PC-9 (cell line): ENCODE data around the gene CCDC146. TPM values are rescaled to one million over a fixed set of nuclear protein-coding genes. Genes with fewer than 3 reads are reported as not detected.

ENCODE experiments used
- BruUV-seq: library from RNA; stranded (reverse); fragments of 400-500 nt; replicated peaks from 2 replicates; lab custom pipeline; 2021; lab: Mats Ljungman, UMichigan
- CTCF ChIA-PET: fragments of 300-600 bp; sonication (Branson Sonifier 250); formaldehyde crosslinking; loops from one replicate; lab custom pipeline; 2022; ENCODE audit warnings: antibody characterized with exemption; lab: Charles Lee
- POLR2A ChIA-PET: fragments of 300-600 bp; sonication (Branson Sonifier 250); formaldehyde crosslinking; loops from one replicate; lab custom pipeline; 2022; ENCODE audit warnings: antibody characterized with exemption; ENCODE audit not compliant: unreplicated experiment; lab: Charles Lee
- DNase-seq, 2 experiments: peaks; one replicate each; pipeline versions ENCODE4 v3.0.0 to v3.0.0-alpha.2; 2015 to 2022; ENCODE audit warnings: mixed read lengths in 1 of 2
- H2AFZ ChIP-seq: fragments of 200-600 bp; sonication (generic); 2 replicates; pipeline ENCODE4 v1.8.1; 2017; ENCODE audit warnings: antibody characterized with exemption
- H3F3A ChIP-seq: fragments of 200-600 bp; sonication (generic); 2 replicates; pipeline ENCODE4 v1.8.1; 2017; ENCODE audit warnings: antibody characterized with exemption, mild to moderate bottlenecking, low read depth; ENCODE audit not compliant: insufficient read depth
- H3K27ac ChIP-seq: fragments of 200-600 bp; sonication (generic); 2 replicates; pipeline ENCODE4 v1.6.1; 2016; ENCODE audit warnings: mixed run types
- H3K27me3 ChIP-seq: fragments of 200-600 bp; sonication (generic); 2 replicates; pipeline ENCODE4 v1.6.1; 2016; ENCODE audit warnings: low read depth, mixed run types; ENCODE audit not compliant: insufficient read depth
- H3K36me3 ChIP-seq: fragments of 200-600 bp; sonication (generic); 2 replicates; pipeline ENCODE4 v1.6.1; 2016; ENCODE audit warnings: low read depth, mixed run types
- H3K4me1 ChIP-seq: fragments of 200-600 bp; sonication (generic); replicated peaks from 2 replicates; pipeline ENCODE4 v1.6.1; 2016; ENCODE audit warnings: mixed run types; ENCODE audit not compliant: insufficient read depth
- H3K4me2 ChIP-seq: fragments of 200-600 bp; sonication (generic); 2 replicates; pipeline ENCODE4 v1.6.1; 2017; ENCODE audit warnings: mixed run types
- H3K4me3 ChIP-seq: fragments of 200-600 bp; sonication (generic); 2 replicates; pipeline ENCODE4 v1.6.1; 2016; ENCODE audit warnings: mixed run types
- H3K79me2 ChIP-seq: fragments of 200-600 bp; sonication (generic); 2 replicates; pipeline ENCODE4 v1.6.1; 2017; ENCODE audit warnings: low read depth, mixed run types
- H3K9me2 ChIP-seq: fragments of 200-600 bp; sonication (generic); 2 replicates; pipeline ENCODE4 v1.8.1; 2017; ENCODE audit warnings: mild to moderate bottlenecking; ENCODE audit not compliant: insufficient read depth
- H3K9me3 ChIP-seq: fragments of 200-600 bp; sonication (generic); 2 replicates; pipeline ENCODE4 v1.8.1; 2016; ENCODE audit warnings: low read depth; ENCODE audit not compliant: insufficient read depth
- H4K20me1 ChIP-seq: fragments of 200-600 bp; sonication (generic); 2 replicates; pipeline ENCODE4 v1.8.1; 2017; ENCODE audit not compliant: insufficient read depth
- CTCF ChIP-seq: fragments of 200-600 bp; sonication (generic); conservative IDR thresholded peaks from 2 replicates; pipeline ENCODE4 v1.6.1; 2017; ENCODE audit warnings: mixed run types, antibody characterized with exemption, mild to moderate bottlenecking, moderate library complexity
- EZH2 ChIP-seq: fragments of 200-600 bp; sonication (generic); IDR thresholded peaks from 2 replicates; pipeline ENCODE4 v1.8.0; 2017; ENCODE audit warnings: antibody characterized with exemption, low read depth
- intact Hi-C: fragments of 100-400 bp; cut with micrococcal nuclease; formaldehyde crosslinking; loops from one replicate; pipeline ENCODE4 v1.10.0; 2022; ENCODE audit not compliant: unreplicated experiment
- total RNA-seq: library from RNA; stranded (reverse); gene quantifications from 2 replicates; pipeline ENCODE4 v1.2.3, GENCODE V29; 2021

CCDC146 gene
- total RNA-seq, 1 experiment from 2014 or later = 15.9 TPM

GRCh38 chr7:77239471-77239870 lies 117.1 kb downstream of the CCDC146 start:
- no peak for DNase-seq
- Histone ChIP-seq H3K27ac (no peak overlapping the region), H3K4me3 (no peak overlapping the region), H3K9me2 (no peaks in the 10 kb centered on the region), H3K4me2 (no peak overlapping the region), H2AFZ (no peak overlapping the region), H4K20me1 (no peaks in the 10 kb centered on the region), H3F3A (no peaks in the 10 kb centered on the region), H3K4me1 (no peaks in the 10 kb centered on the region), H3K27me3 (no peaks in the 10 kb centered on the region), H3K36me3 (no peaks in the 10 kb centered on the region; the same call in 1 of the 2 replicates), H3K9me3 (no peaks in the 10 kb centered on the region), H3K79me2 (no peaks in the 10 kb centered on the region)
- BruUV-seq = no TSS peak
- intact Hi-C loops = no loop called here
- POLR2A ChIA-PET = no interaction called here
- TF ChIP-seq CTCF = no peak
- no peak for TF ChIP-seq EZH2
- CTCF ChIA-PET = interaction anchor here (0.5 kb wide), 1 partner anchor 11 kb away, joined by 8 read pairs; no protein-coding TSS in a partner anchor

- no peak overlapping the region for H3K4me3 ChIP-seq
- ChIA-PET POLR2A (interaction anchor here (0.6 kb wide), 1 partner anchor 44 kb away, joined by 3 read pairs; no protein-coding TSS in a partner anchor), CTCF (no interaction called here)
- H3K79me2 ChIP-seq = no peaks in the 10 kb centered on the region
- no peak for TF ChIP-seq CTCF
- TF ChIP-seq EZH2 = no peak
- no peaks in the 10 kb centered on the region for H3K9me3 ChIP-seq
- no peaks in the 10 kb centered on the region for H3F3A ChIP-seq
- H2AFZ ChIP-seq = no peak overlapping the region
- intact Hi-C loops = loop anchor here (10.0 kb wide), 1 partner anchor 117 kb away; the partner anchor contains the start of gene CCDC146
- BruUV-seq = no TSS peak
- no peak for DNase-seq
- no peaks in the 10 kb centered on the region; the same call in 1 of the 2 replicates for H3K36me3 ChIP-seq
- no peak overlapping the region for H3K27ac ChIP-seq
- no peak overlapping the region for H3K4me2 ChIP-seq
- H3K4me1 ChIP-seq = no peaks in the 10 kb centered on the region
- no peaks in the 10 kb centered on the region for H3K9me2 ChIP-seq
- no peaks in the 10 kb centered on the region for H4K20me1 ChIP-seq
- no peaks in the 10 kb centered on the region for H3K27me3 ChIP-seq
Observed at GRCh38 chr7:77242068-77242467, 119.7 kb downstream of the CCDC146 start.

- no peak for DNase-seq
- H3K4me2 ChIP-seq = no peak overlapping the region
- no peaks in the 10 kb centered on the region for H3K79me2 ChIP-seq
- POLR2A ChIA-PET = interaction anchor here (0.6 kb wide), 1 partner anchor 45 kb away, joined by 3 read pairs; no protein-coding TSS in a partner anchor
- H3K27ac ChIP-seq = no peak overlapping the region
- no peaks in the 10 kb centered on the region for H3F3A ChIP-seq
- no peaks in the 10 kb centered on the region for H3K9me2 ChIP-seq
- CTCF ChIA-PET = no interaction called here
- no peaks in the 10 kb centered on the region for H3K9me3 ChIP-seq
- H2AFZ ChIP-seq = no peak overlapping the region
- no peaks in the 10 kb centered on the region for H4K20me1 ChIP-seq
- no peak overlapping the region for H3K4me3 ChIP-seq
- no peaks in the 10 kb centered on the region for H3K4me1 ChIP-seq
- no peaks in the 10 kb centered on the region for H3K27me3 ChIP-seq
- no TSS peak for BruUV-seq
- no peak for TF ChIP-seq EZH2
- no peak for TF ChIP-seq CTCF
- intact Hi-C loops = loop anchor here (10.0 kb wide), 1 partner anchor 118 kb away; the partner anchor contains the start of gene CCDC146
- no peaks in the 10 kb centered on the region; the same call in 1 of the 2 replicates for H3K36me3 ChIP-seq
Observed at GRCh38 chr7:77242554-77242953, 120.1 kb downstream of the CCDC146 start.
